Neuronal stem cell (in vitro differentiated cells): ENCODE measurements around the gene FARP1.

Experiments used
- DNase-seq: peaks from one replicate; pipeline ENCODE4 v3.0.0-alpha.2; 2013; ENCODE audit warnings: low spot score
- H2AFZ ChIP-seq: one replicate; pipeline ENCODE4 v1.6.1; 2013; ENCODE audit warnings: mild to moderate bottlenecking, low read length, inconsistent platforms
- H2AK5ac ChIP-seq: 2 replicates; pipeline ENCODE4 v1.6.1; 2013; ENCODE audit warnings: low read depth, mild to moderate bottlenecking, inconsistent platforms, low read length, moderate library complexity, mixed read lengths
- H2BK120ac ChIP-seq: 2 replicates; pipeline ENCODE4 v1.6.1; 2013; ENCODE audit warnings: low read depth, mild to moderate bottlenecking, inconsistent platforms, low read length, moderate library complexity, mixed read lengths
- H2BK12ac ChIP-seq: one replicate; pipeline ENCODE4 v1.6.1; 2013; ENCODE audit warnings: low read length, inconsistent platforms
- H2BK15ac ChIP-seq: 2 replicates; pipeline ENCODE4 v1.6.1; 2013; ENCODE audit warnings: mild to moderate bottlenecking, low read length, inconsistent platforms, mixed read lengths
- H2BK5ac ChIP-seq: one replicate; pipeline ENCODE4 v1.6.1; 2013; ENCODE audit warnings: inconsistent platforms, mild to moderate bottlenecking, low read length, moderate library complexity
- H3K14ac ChIP-seq: one replicate; pipeline ENCODE4 v1.6.1; 2013; ENCODE audit warnings: low read length, inconsistent platforms
- H3K18ac ChIP-seq: 2 replicates; pipeline ENCODE4 v1.6.1; 2013; ENCODE audit warnings: low read length, inconsistent platforms
- H3K23ac ChIP-seq: 2 replicates; pipeline ENCODE4 v1.6.1; 2013; ENCODE audit warnings: low read depth, mild to moderate bottlenecking, mixed read lengths, low read length, inconsistent platforms; ENCODE audit not compliant: poor library complexity
- H3K27ac ChIP-seq: replicated peaks from 3 replicates; pipeline ENCODE4 v1.5.1; 2013; ENCODE audit warnings: low read length, inconsistent platforms
- H3K27me3 ChIP-seq, 3 experiments: 2 replicates each; pipeline ENCODE4 v1.6.1; 2013; ENCODE audit warnings: low read length in 3 of 3, mild to moderate bottlenecking in 2 of 3, inconsistent platforms in 1 of 3, low read depth in 1 of 3, mixed read lengths in 1 of 3, moderate library complexity in 1 of 3; ENCODE audit not compliant: control insufficient read depth in 3 of 3, insufficient read depth in 3 of 3
- H3K36me3 ChIP-seq, 2 donors: replicated peaks in 1 of 2; 2 replicates each; pipeline ENCODE4 v1.6.1; 2013; ENCODE audit warnings: low read length in 2 of 2; ENCODE audit not compliant: control insufficient read depth in 2 of 2, insufficient read depth in 2 of 2
- H3K4ac ChIP-seq: 2 replicates; pipeline ENCODE4 v1.6.1; 2013; ENCODE audit warnings: inconsistent platforms, mild to moderate bottlenecking, low read length, moderate library complexity
- H3K4me1 ChIP-seq, 2 donors: 1 replicate in 1 of 2; 2 replicates in 1 of 2; pipeline ENCODE4 v1.6.1; 2013; ENCODE audit warnings: low read length in 2 of 2, low read depth in 1 of 2; ENCODE audit not compliant: control insufficient read depth in 2 of 2, insufficient read depth in 1 of 2
- H3K4me2 ChIP-seq: one replicate; pipeline ENCODE4 v1.6.1; 2013; ENCODE audit warnings: mild to moderate bottlenecking, low read length, inconsistent platforms; ENCODE audit not compliant: insufficient read depth, poor library complexity, severe bottlenecking
- H3K4me3 ChIP-seq, 2 donors: 2 replicates each; pipeline ENCODE4 v1.5.1; 2013; ENCODE audit warnings: low read length in 2 of 2, mild to moderate bottlenecking in 2 of 2, inconsistent platforms in 1 of 2, moderate library complexity in 1 of 2
- H3K79me1 ChIP-seq: one replicate; pipeline ENCODE4 v1.6.1; 2013; ENCODE audit warnings: low read depth, mild to moderate bottlenecking, inconsistent platforms, low read length, moderate library complexity
- H3K9ac ChIP-seq: one replicate; pipeline ENCODE4 v1.6.1; 2013; ENCODE audit warnings: mild to moderate bottlenecking, low read depth, low read length, inconsistent platforms; ENCODE audit not compliant: poor library complexity
- H3K9me3 ChIP-seq, 2 donors: replicated peaks in 1 of 2; 2 replicates each; pipeline versions ENCODE3 to v1.6.1; 2013; ENCODE audit warnings: low read length in 2 of 2, mild to moderate bottlenecking in 2 of 2, inconsistent platforms in 1 of 2, low read depth in 1 of 2, mixed read lengths in 1 of 2, moderate library complexity in 1 of 2; ENCODE audit not compliant: control insufficient read depth in 2 of 2, insufficient read depth in 1 of 2
- H4K8ac ChIP-seq: one replicate; pipeline ENCODE4 v1.6.1; 2013; ENCODE audit warnings: low read depth, mild to moderate bottlenecking, inconsistent platforms, low read length, moderate library complexity
- H4K91ac ChIP-seq: one replicate; pipeline ENCODE4 v1.6.1; 2013; ENCODE audit warnings: low read length, low read depth, mild to moderate bottlenecking, inconsistent platforms; ENCODE audit not compliant: poor library complexity
- WGBS, 2 donors: extraction: QIAGEN DNeasy Blood & Tissue Kit; methylation state at CpG; one replicate each; pipeline ENCODE4 v1.1.7; 2013; ENCODE audit warnings: missing lambda C conversion rate in 2 of 2, mixed read lengths in 1 of 2; ENCODE audit not compliant: insufficient read length in 2 of 2, insufficient replicate concordance in 1 of 2; ENCODE audit errors: extremely low coverage in 2 of 2; 5-methylcytosine and 5-hydroxymethylcytosine counted together

Gene FARP1

DNA sequence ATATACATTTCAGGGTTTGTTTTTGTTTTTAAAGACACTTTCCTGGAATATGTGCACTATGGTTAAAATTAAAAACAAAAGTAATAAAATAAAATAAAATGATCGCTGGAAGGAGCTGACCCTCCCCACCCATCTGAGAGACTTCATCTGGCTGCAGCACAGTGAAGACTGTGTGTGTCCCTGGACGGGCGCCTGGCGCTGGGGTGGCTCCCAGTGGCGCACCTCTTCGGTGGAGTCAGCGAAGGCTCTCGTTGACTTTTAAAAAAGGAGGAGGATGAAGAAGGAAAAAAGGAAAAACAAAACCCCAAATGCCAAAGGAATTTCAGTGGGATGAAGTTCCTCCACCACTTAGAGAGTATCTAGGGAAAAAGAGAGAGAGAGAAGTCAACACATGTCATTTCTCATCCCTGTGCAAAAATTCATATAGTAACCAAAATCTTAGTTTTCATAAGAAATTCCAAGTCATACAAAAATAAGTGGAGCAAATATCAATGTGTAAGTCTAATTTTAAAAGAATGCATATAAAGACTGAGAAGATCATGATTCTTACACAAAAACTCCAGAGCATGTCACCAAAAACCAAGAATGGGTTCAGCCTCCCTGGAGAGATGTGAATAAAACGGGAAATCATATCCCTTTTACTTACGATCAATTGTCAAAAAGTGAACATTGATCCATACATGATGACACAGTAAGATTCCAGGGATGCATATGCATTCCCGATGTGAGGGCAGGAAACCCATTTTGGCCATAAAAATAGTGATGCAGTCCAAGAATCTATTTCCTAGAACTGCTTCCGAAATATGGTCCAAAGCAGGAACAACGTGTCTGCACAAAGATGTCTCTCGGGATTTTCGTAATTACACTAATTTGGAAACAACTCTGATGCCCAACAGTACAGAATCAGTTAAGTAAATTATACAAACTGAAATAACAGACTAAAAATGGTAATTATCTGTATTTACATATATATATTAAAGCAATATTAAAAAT lies 310.3 kb downstream of the FARP1 start:
- Histone ChIP-seq H2BK120ac (no peak overlapping the region), H4K8ac (no peak overlapping the region), H3K4me3 (no peak overlapping the region), H2AK5ac (no peak overlapping the region), H3K36me3 (peaks cover 30 to 98% of the 10 kb centered on the region in 2 donors), H4K91ac (no peak overlapping the region), H3K27me3 (no peaks in the 10 kb centered on the region), H2BK5ac (no peak overlapping the region), H3K9ac (no peak overlapping the region), H3K79me1 (peaks cover 2% of the 10 kb centered on the region), H3K9me3 (no peaks in the 10 kb centered on the region), H3K27ac (no peak overlapping the region), H3K14ac (no peak overlapping the region), H3K18ac (no peak overlapping the region), H2BK15ac (no peak overlapping the region), H3K23ac (no peak overlapping the region), H2BK12ac (no peak overlapping the region), H3K4me1 (peaks cover 10 to 20% of the 10 kb centered on the region in 2 donors), H3K4ac (no peak overlapping the region), H2AFZ (no peak overlapping the region), H3K4me2 (no peak overlapping the region)
- WGBS, 2 donors, result no CpG with 5 or more reads among the region's 15 CpGs
- no peak for DNase-seq

DNA sequence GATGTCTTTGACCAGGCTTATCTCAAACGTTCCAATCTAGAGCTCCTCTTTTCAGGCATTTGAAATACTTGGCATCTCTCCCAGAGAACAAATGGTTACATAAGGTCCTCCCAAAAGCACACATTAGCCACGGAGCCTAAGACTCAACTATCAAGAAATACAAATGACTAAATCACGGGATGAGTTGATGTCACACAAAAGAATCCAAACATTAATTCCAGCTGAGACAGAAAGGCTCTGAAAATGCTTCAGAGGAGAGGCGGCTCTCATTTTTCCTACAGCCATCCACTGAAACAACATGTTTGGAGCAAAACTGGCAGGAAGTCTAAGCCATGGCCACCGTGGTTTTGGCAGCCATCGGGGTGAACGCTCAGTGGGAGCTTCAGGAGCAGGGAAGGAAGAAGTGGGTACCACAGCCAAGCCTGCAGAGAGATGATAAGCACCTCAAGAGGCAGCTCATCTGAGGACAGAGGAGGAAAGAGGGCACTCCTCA lies 311.5 kb downstream of the FARP1 start:
- H2BK120ac ChIP-seq, result no peak overlapping the region
- no peaks in the 10 kb centered on the region for H3K27me3 ChIP-seq
- H3K9me3 ChIP-seq, result no peaks in the 10 kb centered on the region
- H2BK12ac ChIP-seq, result no peak overlapping the region
- no peak overlapping the region for H2BK15ac ChIP-seq
- H2AK5ac ChIP-seq, result no peak overlapping the region
- no peak overlapping the region for H3K4ac ChIP-seq
- no peak overlapping the region for H3K23ac ChIP-seq
- H4K8ac ChIP-seq, result no peak overlapping the region
- H3K4me1 ChIP-seq, result peaks cover 10 to 20% of the 10 kb centered on the region in 2 donors
- no peak for DNase-seq
- H3K79me1 ChIP-seq, result peaks cover 2% of the 10 kb centered on the region
- H3K4me3 ChIP-seq, result peak overlapping the region in 1 of 2 donors; percentile 59
- no peak overlapping the region for H3K18ac ChIP-seq
- no CpG with 5 or more reads among the region's 7 CpGs for WGBS, 2 donors
- no peak overlapping the region for H3K14ac ChIP-seq
- no peak overlapping the region for H3K4me2 ChIP-seq
- H2AFZ ChIP-seq, result no peak overlapping the region
- no peak overlapping the region for H3K9ac ChIP-seq
- peaks cover 22 to 98% of the 10 kb centered on the region in 2 donors for H3K36me3 ChIP-seq
- H3K27ac ChIP-seq, result peak overlapping the region; percentile 27
- H4K91ac ChIP-seq, result no peak overlapping the region
- H2BK5ac ChIP-seq, result no peak overlapping the region

DNA sequence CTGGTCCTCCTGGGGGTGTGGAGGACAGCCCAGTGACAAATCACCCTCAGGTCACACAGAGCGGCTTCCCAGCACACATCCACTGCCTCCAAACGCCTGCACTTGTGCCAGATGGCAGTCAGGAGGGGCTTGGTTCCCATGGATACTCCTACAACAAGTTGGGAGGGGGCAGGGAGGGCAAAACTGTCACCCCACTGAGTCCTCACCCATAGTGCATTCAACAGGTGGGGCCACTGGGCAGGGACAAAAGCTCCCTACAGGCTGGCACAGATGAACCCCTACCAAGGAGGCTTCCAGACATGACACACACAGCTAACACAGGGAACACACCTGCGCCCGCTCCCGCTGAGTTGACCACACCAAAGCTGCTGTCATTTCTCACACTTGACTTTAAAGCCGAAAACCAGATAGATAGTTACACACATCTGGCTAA lies 313.5 kb downstream of the FARP1 start:
- Histone ChIP-seq H3K4me3 (no peak overlapping the region), H3K9me3 (no peaks in the 10 kb centered on the region), H3K4ac (no peak overlapping the region), H3K4me2 (no peak overlapping the region), H2BK12ac (no peak overlapping the region), H3K36me3 (peaks cover 31 to 99% of the 10 kb centered on the region in 2 donors), H2AFZ (no peak overlapping the region), H3K27ac (no peak overlapping the region), H2BK15ac (no peak overlapping the region), H3K4me1 (peaks cover under 1 to 2% of the 10 kb centered on the region in 2 donors), H3K79me1 (no peaks in the 10 kb centered on the region), H3K27me3 (no peaks in the 10 kb centered on the region), H2BK5ac (no peak overlapping the region), H3K9ac (no peak overlapping the region), H2AK5ac (no peak overlapping the region), H3K18ac (no peak overlapping the region), H4K8ac (no peak overlapping the region), H3K14ac (no peak overlapping the region), H2BK120ac (no peak overlapping the region), H3K23ac (no peak overlapping the region), H4K91ac (no peak overlapping the region)
- WGBS, 2 donors, result no CpG with 5 or more reads among the region's 6 CpGs
- DNase-seq, result no peak

DNA sequence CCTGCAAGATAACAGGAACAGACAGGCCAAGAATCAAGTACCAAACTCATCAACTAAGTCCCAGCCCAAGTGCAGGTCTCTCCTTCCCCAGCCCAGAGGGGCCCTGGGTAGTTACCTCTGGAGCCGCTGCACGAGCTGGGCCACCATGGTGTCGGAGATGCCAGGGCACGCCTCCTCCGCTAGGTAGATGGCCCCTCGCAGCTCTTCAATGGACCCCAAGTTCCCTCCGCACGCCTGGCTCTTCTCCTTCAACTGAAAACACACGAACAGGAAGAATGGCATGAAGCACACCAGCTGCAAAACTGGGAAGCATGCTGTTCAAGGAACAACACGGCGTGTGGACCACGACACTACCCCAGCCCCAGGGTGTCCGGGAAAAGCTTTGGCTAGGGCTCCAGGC lies 314.2 kb downstream of the FARP1 start:
- no peak overlapping the region for H2BK12ac ChIP-seq
- no peak overlapping the region for H3K9ac ChIP-seq
- no peak overlapping the region for H3K14ac ChIP-seq
- H3K27ac ChIP-seq, result no peak overlapping the region
- H3K18ac ChIP-seq, result no peak overlapping the region
- no peaks in the 10 kb centered on the region for H3K27me3 ChIP-seq
- no peak overlapping the region for H3K4me2 ChIP-seq
- H3K4me1 ChIP-seq, result peaks cover 0 to under 1% of the 10 kb centered on the region in 2 donors
- no CpG with 5 or more reads among the region's 13 CpGs for WGBS, 2 donors
- no peak overlapping the region for H2BK5ac ChIP-seq
- H3K4ac ChIP-seq, result no peak overlapping the region
- H2AFZ ChIP-seq, result no peak overlapping the region
- H2BK15ac ChIP-seq, result no peak overlapping the region
- no peaks in the 10 kb centered on the region for H3K9me3 ChIP-seq
- H3K4me3 ChIP-seq, result peak overlapping the region in 1 of 2 donors; percentile 35
- DNase-seq, result no peak
- peaks cover 35 to 99% of the 10 kb centered on the region in 2 donors for H3K36me3 ChIP-seq
- no peak overlapping the region for H4K8ac ChIP-seq
- H2BK120ac ChIP-seq, result no peak overlapping the region
- no peak overlapping the region for H2AK5ac ChIP-seq
- no peaks in the 10 kb centered on the region for H3K79me1 ChIP-seq
- H3K23ac ChIP-seq, result peak overlapping the region; percentile 10
- H4K91ac ChIP-seq, result no peak overlapping the region
